Spleen (tissue), 7 donors: ENCODE data around the gene B3GAT1.

Experiments
- POLR2A ChIP-seq, 3 donors: fragments of 450-650 bp; IDR thresholded peaks; one replicate each; pipeline ENCODE4 v1.5.1; 2017; ENCODE audit warnings: antibody characterized with exemption in 3 of 3, mild to moderate bottlenecking in 1 of 3
- POLR2AphosphoS5 ChIP-seq, 3 donors: sonication (generic); formaldehyde crosslinking; IDR thresholded peaks; one replicate each; pipeline ENCODE4 v1.5.1; 2017; ENCODE audit warnings: antibody characterized with exemption in 3 of 3
- TF ChIP-seq, protein P1 (sequence below), 11 experiments: fragments of 200-600 bp in 7 of 11; fragments of 450-650 bp in 4 of 11; sonication (generic) in 4 of 11; IDR thresholded peaks in 8 of 11; conservative IDR thresholded peaks in 3 of 11; 1 replicate in 7 of 11; 2 replicates in 4 of 11; pipeline versions ENCODE4 v1.4.0 to v1.8.0; 2016 to 2021; ENCODE audit warnings: antibody characterized with exemption in 11 of 11, inconsistent platforms in 4 of 11, mild to moderate bottlenecking in 1 of 11
- donor health status: DM: no; HTN: no; CAD: no; lungs with moderate emphysema.
- donor health status: DM: no; HTN: no; CAD: no.
- donor health status: DM: no; HTN: no; CAD: no.

DNA sequence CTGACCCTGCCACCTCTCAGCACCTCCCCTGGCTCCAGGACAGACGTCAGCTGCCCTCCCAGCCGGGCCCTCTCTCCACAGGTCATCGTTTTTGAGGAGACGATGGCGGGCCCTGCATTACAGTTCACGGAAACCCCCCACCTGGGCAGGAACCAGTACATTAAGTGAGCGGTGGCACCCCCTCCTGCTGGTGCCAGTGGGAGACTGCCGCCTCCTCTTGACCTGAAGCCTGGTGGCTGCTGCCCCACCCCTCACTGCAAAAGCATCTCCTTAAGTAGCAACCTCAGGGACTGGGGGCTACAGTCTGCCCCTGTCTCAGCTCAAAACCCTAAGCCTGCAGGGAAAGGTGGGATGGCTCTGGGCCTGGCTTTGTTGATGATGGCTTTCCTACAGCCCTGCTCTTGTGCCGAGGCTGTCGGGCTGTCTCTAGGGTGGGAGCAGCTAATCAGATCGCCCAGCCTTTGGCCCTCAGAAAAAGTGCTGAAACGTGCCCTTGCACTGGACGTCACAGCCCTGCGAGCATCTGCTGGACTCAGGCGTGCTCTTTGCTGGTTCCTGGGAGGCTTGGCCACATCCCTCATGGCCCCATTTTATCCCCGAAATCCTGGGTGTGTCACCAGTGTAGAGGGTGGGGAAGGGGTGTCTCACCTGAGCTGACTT is 37.0 kb downstream of the B3GAT1 start:
- TF ChIP-seq, protein P1, sequence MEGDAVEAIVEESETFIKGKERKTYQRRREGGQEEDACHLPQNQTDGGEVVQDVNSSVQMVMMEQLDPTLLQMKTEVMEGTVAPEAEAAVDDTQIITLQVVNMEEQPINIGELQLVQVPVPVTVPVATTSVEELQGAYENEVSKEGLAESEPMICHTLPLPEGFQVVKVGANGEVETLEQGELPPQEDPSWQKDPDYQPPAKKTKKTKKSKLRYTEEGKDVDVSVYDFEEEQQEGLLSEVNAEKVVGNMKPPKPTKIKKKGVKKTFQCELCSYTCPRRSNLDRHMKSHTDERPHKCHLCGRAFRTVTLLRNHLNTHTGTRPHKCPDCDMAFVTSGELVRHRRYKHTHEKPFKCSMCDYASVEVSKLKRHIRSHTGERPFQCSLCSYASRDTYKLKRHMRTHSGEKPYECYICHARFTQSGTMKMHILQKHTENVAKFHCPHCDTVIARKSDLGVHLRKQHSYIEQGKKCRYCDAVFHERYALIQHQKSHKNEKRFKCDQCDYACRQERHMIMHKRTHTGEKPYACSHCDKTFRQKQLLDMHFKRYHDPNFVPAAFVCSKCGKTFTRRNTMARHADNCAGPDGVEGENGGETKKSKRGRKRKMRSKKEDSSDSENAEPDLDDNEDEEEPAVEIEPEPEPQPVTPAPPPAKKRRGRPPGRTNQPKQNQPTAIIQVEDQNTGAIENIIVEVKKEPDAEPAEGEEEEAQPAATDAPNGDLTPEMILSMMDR (IDR thresholded peaks at IDR 0.05 in 8 of 11, conservative IDR thresholded peaks at IDR 0.05 in 3 of 11) = no peak
- no peak for TF ChIP-seq POLR2A (IDR thresholded peaks at IDR 0.05)
- TF ChIP-seq POLR2AphosphoS5 (IDR thresholded peaks at IDR 0.05) = no peak
